Fibroblast of the conjunctiva (primary cell): ENCODE results near the gene BPIFB2.
"Not testable (repeated sequence)": the region's sequence is repeated elsewhere in the genome, so short reads cannot be mapped to it uniquely, and the experiment has no call there.

ENCODE experiments used
- DNase-seq: peaks from one replicate; pipeline ENCODE4 v3.0.0-alpha.2; 2010; ENCODE audit warnings: low read depth

Gene BPIFB2

GRCh38 chr20:33042983-33043730 lies 35.7 kb downstream of the BPIFB2 start:
- no peak for DNase-seq

GRCh38 chr20:33043731-33044181 lies 36.3 kb downstream of the BPIFB2 start:
- DNase-seq = no peak

- not testable (repeated sequence) for DNase-seq
These were observed 37.7 kb downstream of the BPIFB2 start for GRCh38 chr20:33045129-33045721.

GRCh38 chr20:33046412-33046811 lies 38.9 kb downstream of the BPIFB2 start:
- DNase-seq = no peak

GRCh38 chr20:33051333-33051732 lies 43.8 kb downstream of the BPIFB2 start:
- no peak for DNase-seq

GRCh38 chr20:33053291-33054106 lies 46.0 kb downstream of the BPIFB2 start, which contains the start of gene BPIFB3:
Gene BPIFB3 (plus strand): TSS chr20:33053903. CDS start chr20:33055436, 1,533 bp downstream.
- DNase-seq = no peak

GRCh38 chr20:33054381-33054780 lies 46.9 kb downstream of the BPIFB2 start:
- no peak for DNase-seq

- no peak for DNase-seq
These were observed 47.3 kb downstream of the BPIFB2 start for GRCh38 chr20:33054791-33055190.

GRCh38 chr20:33059136-33059535 lies 51.6 kb downstream of the BPIFB2 start:
- no peak for DNase-seq

GRCh38 chr20:33059741-33060390 lies 52.4 kb downstream of the BPIFB2 start:
- DNase-seq = no peak

GRCh38 chr20:33061658-33062028 lies 54.1 kb downstream of the BPIFB2 start:
- DNase-seq = no peak

- no peak for DNase-seq
These were observed 54.8 kb downstream of the BPIFB2 start for GRCh38 chr20:33062105-33062824.

- DNase-seq = no peak
These were observed 55.3 kb downstream of the BPIFB2 start for GRCh38 chr20:33062825-33063149.

GRCh38 chr20:33063271-33063670 lies 55.8 kb downstream of the BPIFB2 start:
- DNase-seq = no peak

- DNase-seq = no peak
These were observed 57.2 kb downstream of the BPIFB2 start for GRCh38 chr20:33064572-33065287.

- DNase-seq = no peak
These were observed 58.3 kb downstream of the BPIFB2 start for GRCh38 chr20:33065785-33066184.

GRCh38 chr20:33067806-33068205 lies 60.3 kb downstream of the BPIFB2 start:
- no peak for DNase-seq

- DNase-seq = no peak
These were observed 60.9 kb downstream of the BPIFB2 start for GRCh38 chr20:33068251-33068939.

GRCh38 chr20:33069673-33070072 lies 62.2 kb downstream of the BPIFB2 start:
- DNase-seq = no peak
